ENCODE data around the gene SPDYC.

The SPDYC gene

GRCh38 chr11:65185171-65185570, 15.1 kb downstream of the SPDYC start:
- no peak overlapping the region for H3K27ac ChIP-seq (ENCODE audit: low read depth in 2 of 2, low read length in 2 of 2)
- H3K4me3 ChIP-seq (ENCODE audit: low read length in 2 of 2), result no peak overlapping the region
- no peak overlapping the region for H3K9ac ChIP-seq (ENCODE audit: low read depth in 1 of 2, low read length in 2 of 2)
- H3K36me3 ChIP-seq (ENCODE audit: control insufficient read depth in 2 of 2, insufficient read depth in 2 of 2, low read length in 2 of 2), result peaks cover 38 to 58% of the 10 kb centered on the region in 2 donors
- no peaks in the 10 kb centered on the region for H3K9me3 ChIP-seq (ENCODE audit: control insufficient read depth in 2 of 2, low read length in 2 of 2)
- peaks cover 22 to 24% of the 10 kb centered on the region in 2 donors for H3K4me1 ChIP-seq (ENCODE audit: control insufficient read depth in 2 of 2, insufficient read depth in 2 of 2, low read length in 2 of 2)
- no peaks in the 10 kb centered on the region for H3K27me3 ChIP-seq (ENCODE audit: control insufficient read depth in 2 of 2, insufficient read depth in 2 of 2, low read length in 2 of 2)

- Histone ChIP-seq H3K27me3 (ENCODE audit: control insufficient read depth in 2 of 2, insufficient read depth in 2 of 2, low read length in 2 of 2) (no peaks in the 10 kb centered on the region), H3K9ac (ENCODE audit: low read depth in 1 of 2, low read length in 2 of 2) (no peak overlapping the region), H3K9me3 (ENCODE audit: control insufficient read depth in 2 of 2, low read length in 2 of 2) (no peaks in the 10 kb centered on the region), H3K36me3 (ENCODE audit: control insufficient read depth in 2 of 2, insufficient read depth in 2 of 2, low read length in 2 of 2) (peaks cover 42 to 65% of the 10 kb centered on the region in 2 donors), H3K4me3 (ENCODE audit: low read length in 2 of 2) (no peak overlapping the region), H3K27ac (ENCODE audit: low read depth in 2 of 2, low read length in 2 of 2) (no peak overlapping the region), H3K4me1 (ENCODE audit: control insufficient read depth in 2 of 2, insufficient read depth in 2 of 2, low read length in 2 of 2) (peaks cover 18 to 22% of the 10 kb centered on the region in 2 donors)
Measured at GRCh38 chr11:65185869-65186341, 15.9 kb downstream of the SPDYC start.

GRCh38 chr11:65186701-65187100, 16.7 kb downstream of the SPDYC start:
- Histone ChIP-seq H3K27me3 (ENCODE audit: control insufficient read depth in 2 of 2, insufficient read depth in 2 of 2, low read length in 2 of 2) (no peaks in the 10 kb centered on the region), H3K9me3 (ENCODE audit: control insufficient read depth in 2 of 2, low read length in 2 of 2) (no peaks in the 10 kb centered on the region), H3K27ac (ENCODE audit: low read depth in 2 of 2, low read length in 2 of 2) (no peak overlapping the region), H3K4me3 (ENCODE audit: low read length in 2 of 2) (no peak overlapping the region), H3K9ac (ENCODE audit: low read depth in 1 of 2, low read length in 2 of 2) (no peak overlapping the region), H3K4me1 (ENCODE audit: control insufficient read depth in 2 of 2, insufficient read depth in 2 of 2, low read length in 2 of 2) (peaks cover 16 to 22% of the 10 kb centered on the region in 2 donors), H3K36me3 (ENCODE audit: control insufficient read depth in 2 of 2, insufficient read depth in 2 of 2, low read length in 2 of 2) (peaks cover 47 to 71% of the 10 kb centered on the region in 2 donors)

GRCh38 chr11:65187146-65187675, 17.2 kb downstream of the SPDYC start:
- Histone ChIP-seq H3K4me3 (ENCODE audit: low read length in 2 of 2) (no peak overlapping the region), H3K27ac (ENCODE audit: low read depth in 2 of 2, low read length in 2 of 2) (no peak overlapping the region), H3K9me3 (ENCODE audit: control insufficient read depth in 2 of 2, low read length in 2 of 2) (no peaks in the 10 kb centered on the region), H3K4me1 (ENCODE audit: control insufficient read depth in 2 of 2, insufficient read depth in 2 of 2, low read length in 2 of 2) (peaks cover 15 to 20% of the 10 kb centered on the region in 2 donors), H3K36me3 (ENCODE audit: control insufficient read depth in 2 of 2, insufficient read depth in 2 of 2, low read length in 2 of 2) (peaks cover 47 to 75% of the 10 kb centered on the region in 2 donors), H3K27me3 (ENCODE audit: control insufficient read depth in 2 of 2, insufficient read depth in 2 of 2, low read length in 2 of 2) (no peaks in the 10 kb centered on the region), H3K9ac (ENCODE audit: low read depth in 1 of 2, low read length in 2 of 2) (no peak overlapping the region)

GRCh38 chr11:65187971-65188461, 18.0 kb downstream of the SPDYC start:
- peaks cover 47 to 76% of the 10 kb centered on the region in 2 donors for H3K36me3 ChIP-seq (ENCODE audit: control insufficient read depth in 2 of 2, insufficient read depth in 2 of 2, low read length in 2 of 2)
- H3K4me3 ChIP-seq (ENCODE audit: low read length in 2 of 2), result no peak overlapping the region
- H3K27ac ChIP-seq (ENCODE audit: low read depth in 2 of 2, low read length in 2 of 2), result no peak overlapping the region
- H3K27me3 ChIP-seq (ENCODE audit: control insufficient read depth in 2 of 2, insufficient read depth in 2 of 2, low read length in 2 of 2), result no peaks in the 10 kb centered on the region
- no peak overlapping the region for H3K9ac ChIP-seq (ENCODE audit: low read depth in 1 of 2, low read length in 2 of 2)
- no peaks in the 10 kb centered on the region for H3K9me3 ChIP-seq (ENCODE audit: control insufficient read depth in 2 of 2, low read length in 2 of 2)
- peaks cover 7 to 12% of the 10 kb centered on the region in 2 donors for H3K4me1 ChIP-seq (ENCODE audit: control insufficient read depth in 2 of 2, insufficient read depth in 2 of 2, low read length in 2 of 2)

GRCh38 chr11:65188486-65188885, 18.5 kb downstream of the SPDYC start:
- Histone ChIP-seq H3K27me3 (ENCODE audit: control insufficient read depth in 2 of 2, insufficient read depth in 2 of 2, low read length in 2 of 2) (no peaks in the 10 kb centered on the region), H3K36me3 (ENCODE audit: control insufficient read depth in 2 of 2, insufficient read depth in 2 of 2, low read length in 2 of 2) (peaks cover 47 to 75% of the 10 kb centered on the region in 2 donors), H3K4me3 (ENCODE audit: low read length in 2 of 2) (no peak overlapping the region), H3K4me1 (ENCODE audit: control insufficient read depth in 2 of 2, insufficient read depth in 2 of 2, low read length in 2 of 2) (peaks cover 2 to 7% of the 10 kb centered on the region in 2 donors), H3K9me3 (ENCODE audit: control insufficient read depth in 2 of 2, low read length in 2 of 2) (no peaks in the 10 kb centered on the region), H3K9ac (ENCODE audit: low read depth in 1 of 2, low read length in 2 of 2) (no peak overlapping the region), H3K27ac (ENCODE audit: low read depth in 2 of 2, low read length in 2 of 2) (no peak overlapping the region)

- Histone ChIP-seq H3K36me3 (ENCODE audit: control insufficient read depth in 2 of 2, insufficient read depth in 2 of 2, low read length in 2 of 2) (peaks cover 48 to 75% of the 10 kb centered on the region in 2 donors), H3K27me3 (ENCODE audit: control insufficient read depth in 2 of 2, insufficient read depth in 2 of 2, low read length in 2 of 2) (no peaks in the 10 kb centered on the region)
Measured at GRCh38 chr11:65189191-65189590, 19.2 kb downstream of the SPDYC start.

GRCh38 chr11:65194564-65194963, 24.5 kb downstream of the SPDYC start:
- Histone ChIP-seq H3K27me3 (ENCODE audit: control insufficient read depth in 2 of 2, insufficient read depth in 2 of 2, low read length in 2 of 2) (no peaks in the 10 kb centered on the region), H3K4me1 (ENCODE audit: control insufficient read depth in 2 of 2, insufficient read depth in 2 of 2, low read length in 2 of 2) (no peaks in the 10 kb centered on the region), H3K9me3 (ENCODE audit: control insufficient read depth in 2 of 2, low read length in 2 of 2) (no peaks in the 10 kb centered on the region), H3K36me3 (ENCODE audit: control insufficient read depth in 2 of 2, insufficient read depth in 2 of 2, low read length in 2 of 2) (peaks cover 43 to 67% of the 10 kb centered on the region in 2 donors), H3K9ac (ENCODE audit: low read depth in 1 of 2, low read length in 2 of 2) (no peak overlapping the region), H3K4me3 (ENCODE audit: low read length in 2 of 2) (no peak overlapping the region), H3K27ac (ENCODE audit: low read depth in 2 of 2, low read length in 2 of 2) (no peak overlapping the region)

More at GRCh38 chr11:65189191-65189590, 19.2 kb downstream of the SPDYC start:
- H3K4me3 ChIP-seq (ENCODE audit: low read length in 2 of 2), result no peak overlapping the region
- peaks cover 0 to under 1% of the 10 kb centered on the region in 2 donors for H3K4me1 ChIP-seq (ENCODE audit: control insufficient read depth in 2 of 2, insufficient read depth in 2 of 2, low read length in 2 of 2)
- no peaks in the 10 kb centered on the region for H3K9me3 ChIP-seq (ENCODE audit: control insufficient read depth in 2 of 2, low read length in 2 of 2)
- no peak overlapping the region for H3K9ac ChIP-seq (ENCODE audit: low read depth in 1 of 2, low read length in 2 of 2)
- no peak overlapping the region for H3K27ac ChIP-seq (ENCODE audit: low read depth in 2 of 2, low read length in 2 of 2)

- Histone ChIP-seq H3K27ac (ENCODE audit: low read depth in 2 of 2, low read length in 2 of 2) (no peak overlapping the region), H3K36me3 (ENCODE audit: control insufficient read depth in 2 of 2, insufficient read depth in 2 of 2, low read length in 2 of 2) (peaks cover 51 to 57% of the 10 kb centered on the region in 2 donors), H3K9ac (ENCODE audit: low read depth in 1 of 2, low read length in 2 of 2) (no peak overlapping the region), H3K4me3 (ENCODE audit: low read length in 2 of 2) (no peak overlapping the region), H3K4me1 (ENCODE audit: control insufficient read depth in 2 of 2, insufficient read depth in 2 of 2, low read length in 2 of 2) (peaks cover 9 to 12% of the 10 kb centered on the region in 2 donors), H3K27me3 (ENCODE audit: control insufficient read depth in 2 of 2, insufficient read depth in 2 of 2, low read length in 2 of 2) (no peaks in the 10 kb centered on the region), H3K9me3 (ENCODE audit: control insufficient read depth in 2 of 2, low read length in 2 of 2) (no peaks in the 10 kb centered on the region)
Measured at GRCh38 chr11:65204143-65204542, 34.1 kb downstream of the SPDYC start.

GRCh38 chr11:65204646-65205601, 34.9 kb downstream of the SPDYC start:
- peaks cover 9 to 15% of the 10 kb centered on the region in 2 donors for H3K4me1 ChIP-seq (ENCODE audit: control insufficient read depth in 2 of 2, insufficient read depth in 2 of 2, low read length in 2 of 2)
- H3K36me3 ChIP-seq (ENCODE audit: control insufficient read depth in 2 of 2, insufficient read depth in 2 of 2, low read length in 2 of 2), result peaks cover 55 to 57% of the 10 kb centered on the region in 2 donors
- no peak overlapping the region for H3K4me3 ChIP-seq (ENCODE audit: low read length in 2 of 2)
- H3K27ac ChIP-seq (ENCODE audit: low read depth in 2 of 2, low read length in 2 of 2), result no peak overlapping the region
- no peak overlapping the region for H3K9ac ChIP-seq (ENCODE audit: low read depth in 1 of 2, low read length in 2 of 2)
- no peaks in the 10 kb centered on the region for H3K9me3 ChIP-seq (ENCODE audit: control insufficient read depth in 2 of 2, low read length in 2 of 2)
- no peaks in the 10 kb centered on the region for H3K27me3 ChIP-seq (ENCODE audit: control insufficient read depth in 2 of 2, insufficient read depth in 2 of 2, low read length in 2 of 2)

All from mucosa of rectum (tissue), 2 donors.